Activated T-cell treated with anti-CD3 and anti-CD28 coated beads for 4 hours (primary cell): Measurements from ENCODE around the gene FOXK2.
"Not testable (repeated sequence)": the region's sequence is repeated elsewhere in the genome, so short reads cannot be mapped to it uniquely, and the experiment has no call there.

Experiments
- DNase-seq: peaks from one replicate; pipeline ENCODE4 v3.0.0-alpha.2; 2020

The FOXK2 gene

DNA sequence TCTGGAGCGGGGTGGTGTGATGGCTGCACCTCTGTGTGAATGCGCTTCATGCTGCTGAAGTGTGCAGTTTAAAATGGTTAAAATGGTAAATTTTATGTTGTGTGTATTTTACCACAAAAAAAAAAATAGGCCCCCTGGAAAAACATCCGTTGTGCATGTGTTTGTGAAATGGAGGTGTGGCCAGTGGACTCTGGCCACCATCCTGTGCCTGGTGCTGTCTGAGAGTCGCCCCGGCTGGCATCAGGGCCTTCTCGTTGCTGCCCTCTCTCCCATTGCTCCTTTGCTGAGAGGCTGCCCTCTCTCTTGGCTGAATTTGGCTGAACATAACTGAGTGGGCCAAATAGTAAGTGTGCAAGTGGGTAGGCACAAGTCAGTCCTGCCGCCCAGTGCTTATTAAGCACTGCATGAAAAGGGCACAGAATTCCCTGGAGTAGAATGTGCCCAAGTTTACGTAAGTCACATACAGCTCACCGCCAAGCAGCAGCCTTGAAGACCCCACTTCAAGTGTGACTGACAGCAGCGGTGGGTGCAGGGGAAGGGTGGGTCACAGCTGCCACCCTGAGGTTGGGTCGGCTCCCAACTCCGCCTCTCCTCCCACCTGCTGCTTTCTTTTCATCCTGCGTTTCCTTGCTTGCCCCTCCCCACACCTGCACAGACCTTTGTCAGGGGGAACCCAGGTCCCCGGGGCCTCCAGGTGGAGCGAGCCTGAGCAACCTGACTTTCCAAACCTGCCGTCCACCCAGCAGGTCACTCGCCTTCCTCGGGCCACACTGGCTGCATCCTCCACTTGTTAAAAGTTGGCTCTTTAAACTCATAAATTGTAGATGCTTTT lies 46.8 kb downstream of the FOXK2 start:
- no peak for DNase-seq

DNA sequence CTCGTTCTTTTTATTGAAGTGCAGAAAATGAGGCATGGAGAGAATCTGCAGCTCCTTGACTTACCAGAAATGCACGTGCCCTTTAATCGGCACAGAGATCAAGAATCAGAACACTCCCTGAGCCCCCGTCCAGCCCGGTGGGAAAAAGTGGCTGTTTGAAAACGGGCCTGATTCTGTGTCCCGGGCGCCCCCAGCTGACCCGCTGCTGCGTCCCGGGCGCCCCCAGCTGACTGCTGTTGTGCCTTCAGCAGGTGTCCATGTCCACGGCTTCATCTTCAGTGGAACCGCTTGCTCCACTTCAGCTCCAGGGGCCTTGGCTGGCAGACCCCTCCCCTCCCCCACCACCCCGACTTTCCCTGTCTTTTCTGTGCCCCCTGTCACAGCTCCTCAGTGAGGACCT lies 47.8 kb downstream of the FOXK2 start:
- no peak for DNase-seq

DNA sequence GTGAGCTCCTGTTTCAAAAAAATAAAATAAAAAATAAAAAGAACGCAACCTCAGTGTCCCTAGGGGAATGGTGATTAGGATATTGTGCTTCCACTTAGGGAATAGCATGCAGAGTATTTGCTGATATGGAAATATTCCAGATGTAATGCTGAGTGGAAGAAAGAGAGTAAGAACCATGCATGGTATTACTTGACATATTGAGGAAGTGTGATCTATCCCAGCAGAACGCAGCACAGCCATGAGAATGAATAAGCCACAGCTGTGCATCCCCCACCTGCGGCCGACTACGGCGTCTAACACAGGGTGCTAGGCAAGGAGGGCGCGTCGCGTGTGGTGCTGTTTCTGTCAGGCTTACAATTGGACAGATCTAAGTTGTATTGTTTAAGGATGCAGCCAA lies 49.5 kb downstream of the FOXK2 start:
- DNase-seq: no peak

DNA sequence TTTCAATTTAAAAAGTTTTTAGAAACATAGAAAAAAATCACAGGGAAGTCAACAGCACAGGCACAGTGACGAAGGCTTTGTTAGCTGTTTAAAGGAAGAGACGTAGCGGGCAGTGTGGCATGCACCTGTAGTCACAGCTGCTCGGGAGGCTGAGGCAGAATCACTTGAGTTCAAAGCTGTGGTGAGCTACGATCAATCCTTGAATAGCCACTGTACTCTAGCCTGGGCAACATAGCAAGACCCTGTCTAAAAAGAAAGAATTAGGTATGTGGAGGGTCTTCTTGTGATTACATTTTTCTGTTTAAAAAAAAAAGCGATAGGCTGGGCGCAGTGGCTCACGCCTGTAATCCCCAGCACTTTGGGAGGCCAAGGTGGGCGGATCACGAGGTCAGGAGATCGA lies 50.1 kb downstream of the FOXK2 start:
- no peak for DNase-seq

DNA sequence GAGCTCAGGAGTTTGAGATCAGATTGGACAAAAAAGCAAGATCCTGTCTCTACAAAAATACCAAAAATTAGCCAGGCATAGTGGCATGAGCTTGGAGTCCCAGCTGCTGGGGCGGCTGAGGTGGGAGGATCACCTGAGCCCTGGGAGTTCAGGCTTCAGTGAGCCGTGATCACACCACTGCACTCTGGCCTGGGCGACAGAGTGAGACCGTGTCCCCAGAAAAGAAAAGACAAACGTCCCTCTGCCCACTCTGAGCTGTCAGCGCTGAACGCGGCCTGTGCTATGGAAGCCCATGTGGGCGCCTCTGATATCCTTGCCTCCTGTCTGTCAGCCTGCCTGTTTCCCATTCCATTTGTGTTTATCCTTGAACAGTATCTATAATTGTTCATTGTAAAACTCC lies 50.7 kb downstream of the FOXK2 start:
- DNase-seq: no peak

DNA sequence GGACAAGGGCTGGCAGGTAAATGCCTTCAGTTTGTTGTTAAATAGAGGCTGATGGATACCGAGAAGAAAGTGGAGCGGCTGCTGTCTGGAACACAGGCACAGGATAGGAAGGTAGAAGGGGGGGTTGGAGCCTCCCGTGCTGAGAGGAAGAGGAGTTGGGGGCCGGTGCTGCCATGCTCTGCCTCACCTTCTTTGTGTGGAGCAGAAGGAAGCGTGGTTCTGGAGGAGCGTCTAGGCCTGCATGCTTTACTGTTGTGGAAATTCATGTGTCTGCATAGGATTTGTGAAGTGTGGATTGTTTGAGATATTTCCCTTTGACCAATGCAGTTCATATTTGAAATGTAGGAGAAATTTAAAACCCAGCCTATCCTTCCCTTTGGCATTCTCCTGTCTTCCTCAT lies 52.3 kb downstream of the FOXK2 start:
- no peak for DNase-seq

DNA sequence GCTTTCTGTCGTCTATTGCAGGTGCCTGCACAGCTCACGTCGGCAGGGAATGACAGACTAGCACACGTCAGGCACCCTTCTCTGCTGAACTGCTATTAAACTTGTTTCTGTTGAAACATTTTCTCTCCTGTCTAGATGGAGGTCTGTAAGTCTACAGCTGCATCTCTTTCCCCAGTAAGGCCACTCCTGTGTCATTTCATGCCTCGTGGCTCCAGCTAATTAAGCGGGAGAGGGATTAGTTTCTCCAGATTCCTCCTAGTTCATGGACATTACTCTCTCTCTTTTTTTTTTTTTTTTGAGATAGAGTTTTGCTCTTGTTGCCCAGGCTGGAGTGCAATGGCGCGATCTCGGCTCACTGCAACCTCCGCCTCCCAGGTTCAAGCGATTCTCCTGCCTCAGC lies 54.5 kb downstream of the FOXK2 start:
- no peak for DNase-seq

DNA sequence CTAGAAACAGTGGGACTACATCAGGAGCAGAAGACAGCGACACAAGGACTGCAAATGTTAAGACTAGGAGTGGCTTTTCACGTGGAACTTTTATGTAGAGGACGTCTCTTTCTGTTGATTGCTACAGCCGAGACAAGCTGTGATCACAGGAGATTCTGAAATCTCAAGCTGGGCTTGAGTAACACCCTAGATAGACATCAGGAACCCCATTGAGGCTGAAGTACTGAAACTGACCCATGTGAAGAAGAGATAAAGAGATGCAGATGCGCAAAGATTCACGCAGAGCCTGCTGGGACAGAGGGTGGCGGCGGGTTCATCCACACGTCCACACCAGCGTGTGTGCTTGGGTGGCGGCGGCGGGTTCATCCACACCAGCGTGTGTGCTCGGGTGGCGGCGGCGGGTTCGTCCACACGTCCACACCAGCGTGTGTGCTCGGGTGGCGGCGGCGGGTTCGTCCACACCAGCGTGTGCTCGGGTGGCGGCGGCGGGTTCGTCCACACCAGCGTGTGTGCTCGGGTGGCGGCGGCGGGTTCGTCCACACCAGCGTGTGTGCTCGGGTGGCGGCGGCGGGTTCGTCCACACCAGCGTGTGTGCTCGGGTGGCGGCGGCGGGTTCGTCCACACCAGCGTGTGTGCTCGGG lies 56.2 kb downstream of the FOXK2 start:
- DNase-seq: not testable (repeated sequence)

DNA sequence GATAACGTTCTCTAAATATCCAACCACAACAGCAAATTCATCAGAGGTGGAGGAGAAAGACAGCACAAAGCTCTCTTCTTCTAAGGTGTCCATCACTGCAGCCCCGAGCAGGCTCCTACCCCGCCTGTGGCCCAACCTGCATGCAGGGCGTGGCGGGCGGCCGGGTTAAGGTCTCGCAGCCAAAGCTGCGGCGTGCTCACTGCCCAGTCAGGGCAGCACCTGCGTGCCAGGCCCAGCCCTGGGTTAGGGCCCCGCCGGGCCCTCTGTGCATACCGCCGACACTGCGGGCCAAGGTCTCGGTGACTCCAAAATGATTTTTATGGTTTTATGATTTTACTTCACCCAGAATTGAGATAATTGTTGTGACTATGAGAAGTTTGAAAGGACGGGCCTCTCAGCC lies 57.8 kb downstream of the FOXK2 start:
- DNase-seq: no peak

DNA sequence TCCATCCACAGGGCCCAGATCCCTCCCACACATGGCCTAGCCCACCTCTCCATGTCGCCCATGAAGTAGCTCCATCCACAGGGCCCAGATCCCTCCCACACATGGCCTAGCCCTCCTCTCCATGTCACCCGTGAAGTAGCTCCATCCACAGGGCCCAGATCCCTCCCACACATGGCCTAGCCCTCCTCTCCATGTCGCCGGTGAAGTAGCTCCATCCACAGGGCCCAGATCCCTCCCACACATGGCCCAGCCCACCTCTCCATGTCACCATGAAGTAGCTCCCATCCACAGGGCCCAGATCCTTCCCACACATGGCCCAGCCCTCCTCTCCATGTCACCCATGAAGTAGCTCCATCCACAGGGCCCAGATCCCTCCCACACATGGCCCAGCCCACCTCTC lies 60.4 kb downstream of the FOXK2 start:
- not testable (repeated sequence) for DNase-seq

DNA sequence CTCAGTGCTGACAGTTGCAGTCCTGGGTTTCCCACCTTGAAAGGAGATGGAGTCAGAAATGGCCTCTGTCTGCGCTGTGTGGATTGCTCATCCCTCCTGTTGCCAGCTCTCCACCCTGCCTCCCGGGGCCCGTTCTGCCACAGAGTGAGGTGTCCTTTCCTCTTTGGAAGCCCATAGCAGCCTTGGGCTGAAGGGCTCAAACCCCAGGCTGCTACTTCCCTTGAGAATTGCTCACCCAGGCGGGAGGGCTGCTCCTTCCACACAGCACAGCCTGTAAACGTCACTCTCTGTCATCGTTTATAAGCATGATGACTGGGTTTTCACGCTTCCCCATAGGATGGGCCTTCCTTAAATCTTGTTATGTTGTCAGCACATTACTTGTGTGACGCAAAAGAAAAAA lies 62.7 kb downstream of the FOXK2 start:
- DNase-seq: no peak

DNA sequence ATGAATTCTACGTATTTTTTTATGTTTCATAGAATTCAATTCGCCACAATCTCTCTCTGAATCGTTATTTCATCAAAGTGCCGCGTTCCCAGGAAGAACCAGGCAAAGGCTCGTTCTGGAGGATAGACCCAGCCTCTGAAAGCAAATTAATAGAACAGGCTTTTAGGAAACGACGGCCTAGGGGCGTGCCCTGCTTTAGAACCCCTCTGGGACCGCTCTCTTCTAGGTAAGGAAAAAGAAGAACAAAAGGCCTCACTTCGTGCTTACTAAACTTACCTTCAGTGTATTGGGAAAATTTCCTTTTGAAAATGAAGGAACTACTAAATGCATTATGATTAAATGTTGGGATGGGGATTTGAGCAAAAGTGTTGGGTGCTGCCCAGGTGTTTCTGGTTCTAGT lies 63.2 kb downstream of the FOXK2 start:
- DNase-seq: no peak

DNA sequence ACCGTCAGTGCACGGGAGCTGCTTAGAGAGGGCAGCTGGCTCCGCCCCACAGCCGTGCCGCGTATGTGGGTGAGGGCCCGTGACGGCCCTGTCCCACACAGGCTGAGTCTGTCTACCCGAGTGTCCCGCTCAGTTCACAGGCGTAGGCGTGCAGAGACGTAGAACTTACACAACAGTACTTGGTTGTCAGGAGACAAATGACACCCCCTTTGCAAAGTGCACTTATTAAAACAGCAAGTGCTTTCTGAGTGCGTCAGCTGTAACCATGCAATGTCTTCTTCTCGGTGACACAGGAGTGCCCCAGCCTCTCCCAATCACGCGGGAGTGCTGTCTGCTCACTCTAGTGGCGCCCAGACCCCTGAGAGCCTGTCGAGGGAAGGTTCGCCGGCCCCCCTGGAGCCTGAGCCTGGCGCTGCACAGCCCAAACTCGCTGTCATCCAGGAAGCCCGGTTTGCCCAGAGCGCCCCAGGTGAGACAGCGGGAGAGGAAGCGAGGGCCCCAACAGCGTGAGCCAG lies 64.2 kb downstream of the FOXK2 start:
- DNase-seq: no peak

DNA sequence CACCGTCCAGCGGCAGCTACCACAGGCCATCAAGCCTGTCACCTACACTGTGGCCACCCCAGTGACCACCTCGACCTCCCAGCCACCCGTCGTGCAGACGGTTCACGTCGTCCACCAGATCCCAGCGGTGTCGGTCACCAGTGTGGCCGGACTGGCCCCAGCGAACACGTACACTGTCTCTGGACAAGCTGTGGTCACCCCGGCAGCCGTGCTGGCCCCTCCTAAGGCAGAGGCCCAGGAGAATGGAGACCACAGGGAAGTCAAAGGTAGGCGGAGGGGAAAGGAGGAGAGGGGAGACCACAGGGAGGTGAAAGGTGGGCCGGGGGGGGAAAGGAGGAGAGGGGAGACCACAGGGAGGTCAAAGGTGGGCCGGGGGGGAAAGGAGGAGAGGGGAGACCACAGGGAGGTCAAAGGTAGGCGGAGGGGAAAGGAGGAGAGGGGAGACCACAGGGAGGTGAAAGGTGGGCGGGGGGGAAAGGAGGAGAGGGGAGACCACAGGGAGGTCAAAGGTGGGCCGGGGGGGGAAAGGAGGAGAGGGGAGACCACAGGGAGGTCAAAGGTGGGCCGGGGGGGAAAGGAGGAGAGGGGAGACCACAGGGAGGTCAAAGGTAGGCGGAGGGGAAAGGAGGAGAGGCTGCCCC lies 66.5 kb downstream of the FOXK2 start:
- DNase-seq: peak; percentile 29

DNA sequence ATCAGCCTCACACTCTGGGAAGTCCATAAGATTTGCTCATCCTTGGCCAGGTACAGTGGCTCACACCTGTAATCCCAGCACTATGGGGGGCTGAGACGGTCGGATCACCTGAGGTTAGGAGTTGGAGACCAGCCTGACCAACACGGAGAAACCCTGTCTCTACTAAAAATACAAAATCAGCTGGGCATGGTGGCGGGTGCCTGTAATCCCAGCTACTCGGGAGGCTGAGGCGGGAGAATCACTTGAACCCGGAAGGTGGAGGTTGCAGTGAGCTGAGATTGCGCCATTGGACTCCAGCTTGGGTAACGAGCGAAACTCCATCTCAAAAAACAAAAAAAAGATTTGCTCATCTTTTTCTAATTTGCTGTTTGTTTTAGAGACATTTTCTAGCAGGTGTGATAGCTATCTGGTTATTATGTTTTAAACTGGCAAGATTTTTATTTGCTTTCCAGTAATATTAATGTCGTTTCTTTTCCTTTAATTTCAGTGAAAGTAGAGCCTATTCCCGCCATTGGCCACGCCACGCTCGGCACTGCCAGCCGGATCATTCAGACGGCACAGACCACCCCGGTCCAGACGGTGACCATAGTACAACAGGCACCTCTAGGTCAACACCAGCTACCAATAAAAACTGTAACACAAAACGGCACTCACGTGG lies 67.2 kb downstream of the FOXK2 start:
- no peak for DNase-seq

DNA sequence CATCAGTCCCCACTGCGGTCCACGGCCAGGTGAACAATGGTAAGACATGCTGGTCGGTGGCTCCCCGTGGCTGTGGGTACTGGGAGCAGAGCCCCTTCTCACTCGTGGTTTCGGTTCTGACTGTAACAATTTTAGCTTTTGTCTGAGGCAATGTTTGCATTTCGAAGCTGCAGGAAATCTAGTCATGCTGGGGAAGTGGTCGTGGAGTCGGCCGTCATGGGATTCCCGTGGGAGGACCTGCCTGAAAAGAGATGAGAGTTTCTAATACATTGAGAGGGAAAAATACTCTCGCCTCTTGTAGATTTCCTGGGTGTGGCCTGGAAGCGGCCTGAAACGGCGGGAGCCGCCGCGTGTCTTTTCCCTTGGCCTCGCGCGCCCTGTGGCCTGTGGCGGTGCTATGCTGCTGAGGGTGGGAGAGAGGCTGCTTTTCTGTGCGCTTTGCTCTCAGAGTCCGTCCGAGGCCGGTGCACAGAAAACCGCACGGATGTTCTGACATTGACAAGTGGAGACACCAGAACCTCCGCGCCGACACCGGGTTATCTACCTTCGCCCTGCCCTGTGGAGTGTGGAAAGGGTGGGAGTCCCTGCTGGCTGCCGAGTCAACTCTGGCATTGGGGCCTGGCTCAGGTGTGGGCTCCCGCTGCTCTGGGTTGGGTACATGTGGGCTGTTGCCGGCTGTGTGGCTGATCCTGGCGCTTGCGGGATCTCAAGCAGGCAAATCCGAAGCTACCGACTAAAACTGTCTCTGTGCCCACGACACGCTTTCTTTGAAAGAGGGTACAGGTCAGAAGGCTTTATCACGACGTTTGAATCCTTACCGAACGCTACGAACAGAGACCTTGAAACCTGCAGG lies 67.9 kb downstream of the FOXK2 start:
- DNase-seq: no peak

DNA sequence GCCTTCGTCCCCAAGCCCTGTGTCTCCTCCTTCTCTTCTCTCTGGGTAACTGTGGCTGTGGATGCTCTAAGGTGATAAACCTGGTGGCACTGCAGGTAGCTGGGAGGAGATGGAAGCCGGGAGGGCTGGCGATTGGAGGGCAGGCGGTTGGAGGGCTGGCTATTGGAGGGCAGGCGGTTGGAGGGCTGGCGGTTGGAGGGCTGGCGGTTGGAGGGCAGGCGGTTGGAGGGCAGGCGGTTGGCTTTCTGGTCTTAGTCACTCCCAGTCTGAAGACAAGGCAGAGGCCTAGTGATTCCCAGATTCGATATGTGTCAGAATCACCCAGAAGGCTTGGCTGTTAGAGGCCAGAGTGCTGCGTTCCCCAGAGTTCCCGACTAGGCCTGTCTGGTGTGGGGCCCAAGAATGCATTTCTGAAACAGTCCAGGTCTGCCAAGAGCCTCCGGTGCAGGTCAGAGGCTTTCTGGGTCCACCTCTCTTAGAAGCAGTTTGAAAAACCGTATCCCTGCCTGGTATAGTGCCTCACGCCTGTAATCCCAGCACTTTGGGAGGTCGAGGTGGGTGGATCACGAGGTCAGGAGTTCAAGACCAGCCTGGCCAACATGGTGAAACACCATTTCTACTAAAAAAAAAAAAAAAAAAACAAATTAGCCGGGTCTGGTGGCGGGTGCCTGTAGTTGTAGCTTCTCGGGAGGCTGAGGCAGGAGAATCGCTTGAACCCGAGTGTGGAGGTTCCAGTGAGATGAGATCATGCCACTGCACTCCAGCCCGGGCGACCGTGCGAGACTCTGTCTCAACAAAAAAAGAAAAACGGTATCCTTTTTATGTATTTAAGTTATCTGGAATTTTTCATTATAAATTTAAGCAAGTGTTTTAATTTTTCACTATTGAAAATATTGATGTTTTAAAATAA lies 69.0 kb downstream of the FOXK2 start:
- no peak for DNase-seq

DNA sequence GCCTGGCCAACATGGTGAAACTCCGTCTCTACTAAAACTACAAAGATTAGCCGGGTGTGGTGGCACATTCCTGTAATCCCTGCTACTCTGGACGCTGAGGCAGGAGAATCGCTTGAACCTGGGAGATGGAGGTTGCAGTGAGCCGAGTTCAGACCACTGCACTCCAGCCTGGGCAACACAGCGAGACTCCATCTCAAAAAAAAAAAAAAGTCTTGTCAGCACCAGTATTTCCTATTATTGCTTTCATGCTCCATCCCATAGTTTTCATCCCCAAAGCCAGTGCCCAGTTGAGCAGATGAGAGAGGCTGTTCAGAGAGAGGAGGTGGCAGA lies 70.3 kb downstream of the FOXK2 start:
- no peak for DNase-seq

DNA sequence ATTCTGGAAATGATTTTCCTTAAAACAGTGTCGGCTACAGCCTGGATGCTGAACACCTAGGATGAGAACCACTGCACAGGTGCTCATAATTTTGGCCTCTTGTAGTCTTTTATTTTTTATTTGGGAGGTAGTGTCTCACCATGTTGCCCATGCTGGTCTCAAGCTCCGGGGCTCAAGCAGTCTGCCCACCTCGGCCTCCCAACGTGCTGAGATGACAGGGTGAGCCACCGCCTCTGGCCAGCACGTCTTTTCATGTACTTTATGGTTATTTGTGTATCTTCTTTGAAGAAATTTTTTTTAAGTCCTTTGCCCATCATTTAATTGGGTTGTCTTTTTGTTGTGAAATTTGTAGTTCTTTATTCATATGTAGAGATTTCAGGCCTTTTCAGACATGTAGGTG lies 70.7 kb downstream of the FOXK2 start:
- DNase-seq: no peak

DNA sequence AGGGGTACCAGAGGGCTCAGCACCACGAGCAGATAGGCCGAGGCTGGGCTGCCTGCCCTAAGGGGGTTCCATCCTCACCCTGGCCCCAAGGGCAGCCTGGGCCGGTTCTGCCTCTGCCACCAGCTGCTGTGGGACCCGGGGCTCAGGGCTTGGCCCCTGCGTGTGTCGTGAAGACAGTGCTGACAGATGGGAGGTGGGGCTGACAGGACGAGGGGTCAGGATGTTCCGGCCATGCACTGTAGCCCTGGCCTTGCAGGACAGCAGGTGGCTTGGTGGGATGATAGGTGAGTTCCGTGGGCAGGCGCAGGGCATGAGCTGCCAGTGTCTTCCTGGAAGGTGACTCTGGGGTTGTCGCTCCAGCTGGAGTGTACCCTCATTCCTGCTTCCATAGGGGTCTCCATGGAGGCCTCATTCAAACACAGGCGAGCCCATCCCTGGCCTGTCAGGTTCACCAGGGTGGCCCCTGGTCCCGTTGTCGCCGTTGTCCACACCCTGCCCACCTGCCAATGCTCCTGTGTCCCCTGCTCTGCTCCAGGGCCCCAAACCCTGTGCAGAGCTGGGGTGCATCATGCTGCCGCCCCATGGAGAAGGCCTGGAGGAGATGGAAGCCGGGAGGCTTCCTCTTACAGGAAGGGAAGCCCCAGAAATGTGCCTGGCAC lies 71.5 kb downstream of the FOXK2 start:
- DNase-seq: no peak

DNA sequence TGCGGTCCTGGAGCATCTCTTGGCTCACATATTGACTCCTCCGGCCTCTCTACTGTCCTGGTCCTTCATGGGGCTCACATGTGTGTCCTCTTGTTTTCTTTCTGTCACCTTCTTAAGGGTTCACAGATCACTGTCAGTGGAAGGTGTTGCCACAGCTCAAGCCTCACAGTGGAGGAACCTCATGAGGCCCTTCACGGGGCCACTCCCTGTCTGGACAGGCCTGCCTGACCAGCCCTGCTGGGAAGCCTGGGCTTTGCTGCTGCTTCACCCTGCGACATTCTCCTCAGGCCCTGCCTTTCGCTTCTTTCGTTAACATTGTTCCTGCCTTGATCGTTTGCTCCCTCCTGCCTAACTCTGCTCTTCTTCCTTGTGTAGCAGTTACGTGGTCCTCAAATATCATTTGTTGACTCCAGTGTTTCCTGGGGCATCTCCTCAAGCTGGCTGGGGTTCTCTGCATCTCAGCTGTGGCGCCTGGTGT lies 72.8 kb downstream of the FOXK2 start:
- no peak for DNase-seq
